Endometrial microvascular endothelial cells (primary cell): ENCODE measurements around the gene DENND10. TPM values are rescaled to one million over a fixed set of nuclear protein-coding genes. Genes with fewer than 3 reads are reported as not detected.

Source experiments
- in situ Hi-C: cut with HindIII; loops from 2 replicates; pipeline ENCODE4 v1.10.0; 2017; ENCODE audit warnings: low sequenced_read_pairs, low pct_unique_long_range_greater_than_20kb; ENCODE audit errors: inconsistent ontology term
- total RNA-seq: library from RNA; depleted of rRNA; stranded (reverse); fragments of >200 nt; gene quantifications from one replicate; pipeline ENCODE4 v1.2.3, GENCODE V29; 2015; ENCODE audit errors: inconsistent ontology term

Gene DENND10, protein sequence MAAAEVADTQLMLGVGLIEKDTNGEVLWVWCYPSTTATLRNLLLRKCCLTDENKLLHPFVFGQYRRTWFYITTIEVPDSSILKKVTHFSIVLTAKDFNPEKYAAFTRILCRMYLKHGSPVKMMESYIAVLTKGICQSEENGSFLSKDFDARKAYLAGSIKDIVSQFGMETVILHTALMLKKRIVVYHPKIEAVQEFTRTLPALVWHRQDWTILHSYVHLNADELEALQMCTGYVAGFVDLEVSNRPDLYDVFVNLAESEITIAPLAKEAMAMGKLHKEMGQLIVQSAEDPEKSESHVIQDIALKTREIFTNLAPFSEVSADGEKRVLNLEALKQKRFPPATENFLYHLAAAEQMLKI
- total RNA-seq, result 86.5 TPM

DNA sequence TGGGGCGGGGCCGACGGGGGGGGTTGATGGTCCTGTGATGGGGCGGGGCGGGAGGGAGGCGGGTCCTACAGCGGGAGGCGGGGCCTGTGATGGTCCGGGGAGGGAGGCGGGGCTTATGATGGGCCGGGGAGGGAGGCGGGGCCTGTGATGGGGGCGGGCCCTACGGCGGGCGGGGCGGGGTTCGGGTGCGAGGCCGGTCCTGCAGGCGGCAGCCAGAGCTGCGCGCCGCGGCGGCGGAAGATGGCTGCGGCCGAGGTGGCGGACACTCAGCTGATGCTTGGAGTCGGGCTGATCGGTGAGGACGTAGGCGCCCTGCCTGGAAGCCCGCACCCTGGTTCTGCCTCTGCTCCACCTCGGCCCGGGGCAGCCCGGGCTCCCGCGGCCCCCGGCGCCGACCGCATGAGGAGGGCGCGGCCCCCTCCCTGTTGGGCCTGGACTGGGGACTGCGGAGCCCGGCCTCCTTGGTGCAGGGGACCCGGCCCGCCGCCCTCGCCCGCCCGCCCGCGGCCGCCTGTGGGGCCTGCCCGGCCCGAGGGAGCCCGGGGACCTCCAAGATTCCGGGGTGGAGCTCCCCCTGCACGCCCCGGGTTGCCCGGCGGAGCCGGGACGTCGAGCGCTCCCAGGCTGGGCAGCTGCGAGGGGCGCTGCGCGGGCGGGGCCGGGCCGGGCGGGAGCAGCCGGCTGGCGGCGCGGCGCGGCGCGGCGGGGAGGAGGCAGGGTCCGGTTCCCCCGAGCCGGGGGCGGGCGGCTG lies at the start of gene DENND10:
DENND10 (plus strand) TSS at position 211 of the 751 bp plus-strand sequence; CDS start at position 241, 30 bp downstream.
- in situ Hi-C loops, result no loop called here

DNA sequence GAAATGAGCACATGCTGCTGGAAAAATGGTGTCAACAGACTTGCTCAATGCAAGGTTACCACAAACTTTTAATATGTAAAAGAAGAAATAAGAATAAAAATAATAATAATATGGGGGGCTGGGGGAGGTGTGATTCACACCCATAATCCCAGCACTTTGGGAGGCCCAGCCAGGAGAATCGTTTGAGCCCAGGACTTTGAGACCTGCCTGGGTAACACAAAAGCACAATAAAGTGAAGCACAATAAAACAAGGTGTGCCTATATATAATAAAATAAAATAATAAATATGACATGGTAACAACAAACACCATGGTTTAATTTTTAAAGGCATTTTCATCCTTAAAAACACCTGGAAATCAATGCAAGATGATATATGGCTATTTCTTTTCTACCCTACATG lies 48.4 kb upstream of the DENND10 start:
- in situ Hi-C loops, result no loop called here

- in situ Hi-C loops, result no loop called here
Measured at GRCh38 chr10:119058010-119058409, 45.9 kb upstream of the DENND10 start.

DNA sequence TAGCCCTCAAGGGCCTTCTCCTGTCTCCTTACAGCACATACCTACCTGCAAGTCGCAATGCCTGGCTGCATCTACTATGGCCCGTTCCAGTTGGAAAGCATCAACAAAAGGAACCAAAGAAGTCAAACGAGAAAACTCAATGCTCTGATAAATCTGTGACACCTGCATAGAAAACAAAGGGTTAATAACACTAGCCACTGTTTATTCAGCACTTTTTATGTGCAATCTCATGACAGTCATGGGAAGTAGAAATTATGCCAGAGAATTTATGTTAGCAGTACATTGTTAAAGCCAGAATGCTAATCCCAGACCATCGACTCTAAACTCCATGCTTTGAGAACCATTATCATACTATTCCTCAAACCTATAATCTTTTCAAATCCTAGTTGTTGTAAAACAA lies 44.4 kb upstream of the DENND10 start:
- in situ Hi-C loops, result no loop called here

GRCh38 chr10:119060107-119060506 lies 43.8 kb upstream of the DENND10 start:
- in situ Hi-C loops, result no loop called here

DNA sequence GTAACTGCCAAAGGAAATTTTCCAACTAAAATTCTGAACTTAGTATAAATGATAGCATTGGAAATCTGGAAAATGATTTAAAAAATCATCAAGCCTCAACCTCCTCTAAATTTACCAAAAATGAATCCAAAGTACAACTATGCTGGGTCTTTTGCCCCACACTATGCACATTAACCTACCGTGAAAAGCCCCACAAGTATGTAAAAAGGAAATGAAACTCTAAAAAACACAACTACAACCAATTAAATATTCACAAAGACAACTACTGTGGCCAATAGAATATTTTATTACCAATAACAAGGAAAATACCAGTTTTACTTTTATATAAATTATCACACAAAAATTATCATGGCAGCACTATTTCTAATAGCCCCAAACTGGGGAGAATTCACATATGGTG lies 42.6 kb upstream of the DENND10 start:
- in situ Hi-C loops, result no loop called here

- in situ Hi-C loops, result no loop called here
Measured at GRCh38 chr10:119061926-119062325, 42.0 kb upstream of the DENND10 start.

DNA sequence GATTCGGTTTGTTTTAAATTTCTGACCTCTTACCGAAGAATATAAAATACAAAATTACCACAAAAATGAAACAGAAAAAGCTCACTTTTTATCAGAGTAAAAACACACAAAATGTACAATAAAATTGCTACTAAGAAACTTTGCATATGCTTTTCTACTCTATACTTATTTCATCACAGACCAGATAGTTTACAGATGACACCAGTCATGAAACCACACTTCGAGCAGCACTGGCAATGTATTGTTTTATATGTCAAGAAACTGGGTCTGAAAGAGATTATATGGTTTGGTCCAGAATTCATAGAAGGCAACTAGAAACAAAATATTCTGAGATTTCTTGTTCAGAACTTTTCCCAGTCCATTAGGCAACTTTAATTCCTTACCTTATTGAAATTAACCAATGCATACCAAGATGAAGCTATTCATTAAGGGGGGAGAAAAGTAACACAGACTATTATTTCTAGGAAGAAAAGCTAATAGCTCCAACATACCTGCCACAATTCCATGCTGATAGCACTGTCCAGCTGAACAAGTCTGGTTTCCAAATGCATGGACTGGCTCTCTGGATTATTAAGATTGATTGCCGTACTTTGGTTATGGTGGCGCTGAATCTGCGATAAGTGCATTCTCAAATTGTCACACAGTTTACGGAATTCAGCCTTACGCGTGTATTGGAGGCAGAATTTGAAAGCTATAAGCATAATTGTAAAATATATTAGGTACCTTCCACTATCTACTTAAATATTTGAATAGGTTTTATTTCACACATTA lies 33.3 kb upstream of the DENND10 start:
- in situ Hi-C loops, result no loop called here

DNA sequence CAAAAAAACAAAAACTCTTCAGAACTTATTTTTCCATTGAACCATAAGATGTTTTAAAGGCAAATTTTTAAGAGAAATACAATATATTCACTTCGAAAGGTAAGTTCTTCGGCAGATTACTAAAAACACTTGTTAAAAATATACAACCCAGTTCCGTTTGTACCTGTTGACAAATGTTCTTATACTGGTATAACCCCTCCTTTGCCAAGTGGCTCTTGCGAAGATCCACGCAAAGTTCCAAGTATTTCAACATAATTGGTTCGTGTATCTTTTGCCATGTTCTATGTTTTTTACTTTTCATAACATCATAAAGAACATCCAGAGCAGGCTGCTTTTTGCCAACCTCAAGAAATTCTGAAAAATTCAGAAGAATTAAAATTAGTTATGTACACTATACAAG lies 30.3 kb upstream of the DENND10 start:
- in situ Hi-C loops, result no loop called here

GRCh38 chr10:119078422-119079179 lies 25.3 kb upstream of the DENND10 start:
- in situ Hi-C loops, result no loop called here

GRCh38 chr10:119079599-119080520 lies 24.1 kb upstream of the DENND10 start:
- in situ Hi-C loops, result no loop called here

DNA sequence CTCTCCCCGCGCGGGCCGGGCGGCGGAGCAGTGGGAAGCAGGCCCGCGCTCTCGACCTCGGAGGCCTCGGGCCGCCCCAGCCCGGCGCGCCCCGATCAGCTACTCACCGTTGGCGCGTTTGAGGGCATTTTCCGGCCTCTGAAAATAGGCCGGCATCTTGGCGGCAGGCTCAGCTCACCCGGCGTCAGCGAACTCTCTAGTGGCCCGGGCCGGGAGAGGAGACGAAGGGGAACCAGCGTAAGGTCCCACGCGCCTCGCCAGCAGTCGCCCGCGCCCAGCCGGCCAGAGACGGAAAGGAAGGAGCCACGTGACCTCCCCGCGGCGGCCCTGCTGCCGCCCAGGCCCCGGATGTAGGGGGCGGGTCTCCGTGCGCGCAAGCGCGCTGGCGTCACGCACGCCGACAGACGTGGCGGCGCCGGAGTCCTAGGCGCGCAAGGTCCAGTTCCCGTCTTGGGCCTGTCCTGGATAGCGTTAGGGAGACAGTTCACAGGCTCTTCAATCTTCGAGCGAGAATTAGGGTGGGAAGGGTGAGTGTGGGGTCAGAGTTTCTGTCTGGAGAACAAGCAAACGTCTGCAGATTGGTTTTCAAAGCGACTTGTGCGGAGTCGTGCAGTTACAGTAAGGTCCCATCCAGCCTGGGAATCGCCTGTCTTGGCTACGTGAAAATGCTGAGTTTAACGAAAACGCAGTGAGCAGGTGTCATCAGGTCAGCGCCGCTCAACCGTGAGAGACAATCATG lies 23.2 kb upstream of the DENND10 start, which contains the start of gene EIF3A:
EIF3A (minus strand) TSS at position 297 of the 739 bp plus-strand sequence; CDS start at position 156, 141 bp downstream.
- in situ Hi-C loops, result no loop called here

- in situ Hi-C loops, result no loop called here
Measured at GRCh38 chr10:119084896-119085295, 19.0 kb upstream of the DENND10 start.

DNA sequence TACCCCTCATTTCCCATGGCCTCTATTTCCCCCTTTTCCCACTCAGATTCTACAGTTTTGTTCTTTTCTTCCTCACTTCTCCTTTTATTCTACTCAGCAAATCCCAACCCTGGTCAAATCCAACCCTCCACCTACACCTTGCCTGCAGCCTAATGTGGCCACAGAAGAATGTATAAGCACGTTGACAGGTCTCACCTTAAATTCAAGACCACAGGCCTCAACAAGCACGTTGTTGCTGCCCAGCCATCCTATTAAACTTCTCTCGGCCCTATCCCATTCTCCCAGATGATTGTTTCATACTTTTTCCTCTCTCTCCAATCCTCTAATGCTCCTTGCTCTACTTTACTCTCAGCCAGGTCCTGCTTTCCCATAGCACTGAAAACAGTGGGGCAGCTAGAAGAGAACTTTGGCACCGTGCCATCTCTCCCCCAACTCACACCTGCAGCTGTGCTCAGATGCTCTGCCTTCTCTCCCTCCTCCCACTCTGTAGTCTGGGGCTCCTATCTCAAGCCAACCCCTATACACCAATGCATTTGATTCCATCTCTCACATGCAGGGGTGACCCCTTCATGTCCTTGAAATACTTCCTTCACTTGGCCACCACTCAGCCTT lies 16.5 kb upstream of the DENND10 start:
- in situ Hi-C loops, result no loop called here

- in situ Hi-C loops, result no loop called here
Measured at GRCh38 chr10:119090026-119090795, 13.7 kb upstream of the DENND10 start.

DNA sequence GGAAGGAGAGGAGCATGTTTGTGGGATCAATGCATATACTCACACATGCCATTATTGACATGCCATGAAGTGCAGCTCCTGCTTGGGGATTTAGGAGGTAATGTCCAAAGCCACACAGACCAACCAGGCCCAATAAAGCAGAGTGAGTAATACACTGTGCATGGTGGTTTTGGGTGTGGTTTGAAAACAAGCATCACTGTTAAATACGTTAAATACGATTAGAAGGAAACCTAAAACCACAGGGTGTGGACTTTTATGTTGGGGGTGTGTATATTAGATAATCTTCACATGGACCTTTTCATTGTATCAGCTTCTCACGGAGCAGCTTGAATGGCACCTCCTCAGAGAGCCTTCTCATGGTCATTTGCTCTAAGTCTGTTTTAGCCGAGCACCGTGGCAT lies 12.9 kb upstream of the DENND10 start:
- in situ Hi-C loops, result no loop called here
